ENCODE measurements around the gene DMD.

Gene DMD

DNA sequence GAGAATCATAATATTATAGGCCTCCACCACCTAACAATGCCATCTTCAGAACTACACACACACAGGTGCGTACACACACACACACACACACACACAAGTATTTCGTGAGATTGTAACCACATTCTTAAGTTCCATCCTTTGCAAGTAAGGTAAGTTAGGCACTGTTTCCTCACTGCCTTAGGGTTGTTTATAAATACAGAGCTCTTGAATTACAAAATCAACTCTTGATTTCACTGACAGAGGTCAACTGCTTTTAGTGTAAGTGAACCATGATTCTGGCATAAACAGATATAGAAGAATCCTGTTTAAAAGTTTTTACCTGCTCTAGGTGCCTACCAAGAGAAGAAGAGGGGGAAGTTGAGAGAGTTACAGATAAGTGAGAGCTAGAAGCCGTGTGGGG lies 166.1 kb downstream of the DMD start:
- in situ Hi-C loops (cut with MboI; ENCODE audit: low sequenced_read_pairs): no loop called here

DNA sequence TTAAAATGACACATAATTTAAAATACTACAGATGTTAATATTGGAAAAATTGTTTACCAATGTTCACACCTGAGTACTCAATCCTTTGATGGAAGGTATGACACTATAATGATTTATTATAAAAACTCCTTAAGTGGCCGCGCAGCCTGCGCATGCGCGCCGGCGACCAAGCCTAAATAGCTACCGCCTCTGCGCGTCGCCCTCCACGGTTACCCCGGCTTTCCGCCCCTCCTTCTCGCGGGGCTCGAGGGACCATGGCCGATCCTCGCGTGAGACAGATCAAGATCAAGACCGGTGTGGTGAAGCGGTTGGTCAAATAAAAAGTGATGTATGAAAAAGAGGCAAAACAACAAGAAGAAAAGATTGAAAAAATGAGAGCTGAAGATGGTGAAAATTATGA lies 170.2 kb downstream of the DMD start:
- in situ Hi-C loops (cut with MboI; ENCODE audit: low sequenced_read_pairs): no loop called here

DNA sequence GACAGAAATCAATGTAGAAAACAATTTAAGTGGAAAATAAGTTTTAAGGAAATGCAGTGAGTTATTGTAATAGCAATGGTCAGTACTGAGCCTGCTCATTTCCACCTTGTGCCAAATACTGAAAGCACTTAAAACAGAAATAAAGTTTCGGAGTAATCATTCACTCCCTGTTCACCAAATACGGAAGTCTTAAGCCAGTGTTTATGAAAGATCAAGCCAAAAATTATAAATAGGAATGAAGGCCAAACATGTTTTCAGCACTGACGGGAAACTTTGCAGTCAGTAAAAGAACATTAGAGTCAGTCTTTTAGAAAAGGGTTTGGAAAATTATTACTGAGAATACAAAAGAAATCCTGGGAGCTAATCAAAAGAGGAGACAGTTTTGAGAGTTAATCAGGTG lies 178.6 kb downstream of the DMD start:
- in situ Hi-C loops (cut with MboI; ENCODE audit: low sequenced_read_pairs): no loop called here

DNA sequence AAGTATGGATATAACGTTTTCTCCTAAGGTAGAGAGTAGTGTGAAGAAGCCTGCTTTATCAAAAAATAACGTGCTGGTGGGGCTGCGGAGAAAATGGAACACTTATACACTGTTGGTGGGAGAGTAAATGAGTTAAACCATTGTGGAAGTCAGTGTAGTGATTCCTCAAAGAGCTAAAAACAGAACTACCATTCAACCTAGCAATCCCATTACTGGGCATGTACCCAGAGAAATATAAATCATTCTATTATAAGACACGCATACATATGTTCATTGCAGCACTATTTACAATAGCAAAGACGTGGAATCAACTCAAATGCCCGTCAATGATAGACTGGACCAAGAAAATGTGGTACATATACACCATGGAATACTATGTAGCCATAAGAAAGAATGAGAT lies 196.4 kb downstream of the DMD start:
- in situ Hi-C loops (cut with MboI; ENCODE audit: low sequenced_read_pairs): no loop called here

DNA sequence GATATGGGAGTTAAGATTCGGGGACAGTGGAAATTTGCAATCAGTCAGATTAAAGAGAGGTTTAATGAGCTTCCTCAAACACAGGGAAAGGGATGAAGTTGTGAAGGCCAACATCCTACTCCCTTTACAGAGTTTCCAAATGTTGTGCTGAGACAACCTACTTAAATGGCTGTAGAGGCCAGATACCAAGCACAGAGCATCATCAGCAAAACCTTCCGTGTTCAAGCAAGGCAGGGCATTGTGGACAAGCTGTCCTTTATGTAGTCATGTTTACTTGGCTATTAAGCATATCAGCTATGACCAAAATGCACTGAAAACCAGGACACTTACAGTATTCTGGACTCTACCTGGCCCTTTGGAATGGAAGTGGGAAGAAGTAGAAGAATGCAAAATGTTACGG lies 197.3 kb downstream of the DMD start:
- in situ Hi-C loops (cut with MboI; ENCODE audit: low sequenced_read_pairs): no loop called here

DNA sequence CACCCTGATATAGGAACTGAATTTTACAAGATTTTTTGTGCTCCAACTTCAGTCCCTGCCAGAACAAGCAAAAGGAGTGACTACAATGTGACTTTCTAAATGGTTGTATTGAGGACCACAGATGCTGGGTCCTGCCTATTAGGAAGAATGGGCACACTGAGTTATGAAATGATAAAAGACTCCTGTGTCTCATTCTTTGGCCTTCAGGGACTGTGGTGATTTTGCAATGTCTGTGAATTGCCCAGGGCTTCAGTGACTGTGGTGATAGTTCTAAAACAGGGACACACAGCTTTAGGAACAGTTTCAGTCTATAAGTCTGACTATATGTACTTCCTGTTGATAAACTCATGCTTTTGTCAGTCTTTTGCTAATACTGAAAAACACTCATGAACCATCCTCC lies 210.2 kb downstream of the DMD start:
- in situ Hi-C loops (cut with MboI; ENCODE audit: low sequenced_read_pairs): no loop called here

DNA sequence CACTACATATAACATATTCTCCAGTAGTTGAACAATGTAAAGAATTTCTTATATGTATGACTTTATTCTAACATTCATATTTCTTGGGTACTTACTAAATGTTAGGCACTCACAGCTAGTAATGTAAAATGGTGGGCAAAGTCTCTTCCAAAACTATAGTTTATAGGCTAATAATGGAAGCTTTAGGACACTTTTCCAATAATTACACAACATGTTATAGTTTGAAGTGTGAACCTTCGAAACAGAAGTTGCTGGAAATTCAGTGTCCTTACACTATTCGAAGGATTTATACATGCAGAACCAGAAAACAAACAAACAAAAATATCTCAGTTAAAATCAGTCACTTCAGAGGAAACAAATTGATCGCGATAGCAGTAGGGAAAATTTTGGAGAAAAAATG lies 212.6 kb downstream of the DMD start:
- in situ Hi-C loops (cut with MboI; ENCODE audit: low sequenced_read_pairs): no loop called here

DNA sequence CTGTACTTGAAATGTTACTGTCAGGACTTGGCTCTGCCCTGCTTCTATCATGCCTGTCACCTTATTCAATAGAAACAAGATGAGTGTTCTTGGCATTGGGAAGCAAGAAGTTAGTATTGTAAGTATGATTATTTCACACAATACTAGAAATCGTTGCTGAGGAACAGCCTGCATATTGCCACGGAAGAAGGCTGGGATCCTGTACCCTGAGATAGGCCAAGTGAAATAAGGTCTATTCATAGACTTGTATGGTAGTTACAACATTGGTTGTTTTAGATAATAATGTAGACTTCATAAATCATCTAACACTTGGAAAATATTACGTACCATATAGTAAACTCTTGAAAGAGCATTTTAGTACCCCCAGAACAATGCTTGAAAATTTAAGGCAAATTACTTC lies 215.9 kb downstream of the DMD start:
- in situ Hi-C loops (cut with MboI; ENCODE audit: low sequenced_read_pairs): no loop called here

DNA sequence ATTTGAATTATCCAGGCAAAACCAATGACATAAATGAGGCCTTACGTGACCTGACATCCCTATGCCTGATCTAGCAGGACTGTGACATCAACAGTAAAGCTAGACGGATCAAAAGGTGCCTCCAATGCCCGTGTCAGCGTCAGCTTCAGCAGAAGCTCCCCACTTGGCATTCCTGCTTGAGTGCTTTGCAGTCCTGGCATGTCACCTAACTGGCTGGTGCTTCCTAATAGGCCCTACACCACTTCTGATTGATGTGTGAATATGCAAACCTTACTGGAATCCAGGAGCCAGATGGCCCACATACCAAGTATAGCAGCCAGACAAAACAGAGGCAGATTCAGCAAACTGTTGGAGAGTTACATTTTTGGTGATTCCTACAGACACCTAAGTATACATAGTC lies 224.2 kb downstream of the DMD start:
- in situ Hi-C loops (cut with MboI; ENCODE audit: low sequenced_read_pairs): no loop called here

DNA sequence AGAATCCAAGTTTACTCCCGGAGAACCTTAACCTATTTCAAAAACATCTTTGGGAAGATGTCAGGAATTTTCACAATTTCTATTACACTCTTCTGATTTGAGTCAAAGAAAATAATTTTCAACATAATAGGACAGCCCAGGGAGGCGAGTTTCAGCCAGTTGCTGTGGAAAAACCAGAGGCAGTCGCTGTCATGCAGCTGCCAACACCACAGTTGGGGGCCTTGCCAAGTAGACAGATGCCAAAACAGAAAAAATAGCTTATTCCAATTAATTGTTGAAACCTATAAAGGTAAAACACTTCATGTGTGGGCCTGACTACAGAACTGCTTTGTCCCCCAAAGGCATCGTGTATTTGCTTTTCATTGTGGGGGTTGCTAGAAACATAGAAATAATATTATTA lies 225.8 kb downstream of the DMD start:
- in situ Hi-C loops (cut with MboI; ENCODE audit: low sequenced_read_pairs): no loop called here

DNA sequence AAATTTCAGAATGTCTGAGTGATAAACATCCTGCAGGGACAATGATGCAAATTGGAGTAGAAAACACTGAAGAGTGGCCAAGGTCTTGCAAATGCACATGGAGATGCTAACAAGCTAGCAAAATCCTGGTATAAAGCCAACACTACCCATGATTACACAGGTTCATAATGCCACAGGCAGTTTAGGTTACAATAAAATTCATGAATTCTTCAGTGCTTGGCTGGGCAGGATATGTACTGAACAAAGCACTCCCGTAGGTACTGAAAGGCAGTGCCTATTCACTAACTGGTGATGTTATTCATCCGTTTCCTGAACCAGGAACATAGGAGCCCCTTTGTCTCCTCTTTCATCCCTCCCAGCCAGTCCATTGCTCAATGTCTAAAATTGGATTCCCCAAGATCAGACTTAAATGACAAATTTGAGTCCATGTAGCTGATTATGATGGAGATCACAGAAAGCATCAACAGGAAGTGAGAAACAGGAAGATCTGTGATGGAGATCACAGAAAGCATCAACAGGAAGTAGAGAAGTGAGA lies 244.5 kb downstream of the DMD start:
- in situ Hi-C loops (cut with MboI; ENCODE audit: low sequenced_read_pairs): no loop called here

DNA sequence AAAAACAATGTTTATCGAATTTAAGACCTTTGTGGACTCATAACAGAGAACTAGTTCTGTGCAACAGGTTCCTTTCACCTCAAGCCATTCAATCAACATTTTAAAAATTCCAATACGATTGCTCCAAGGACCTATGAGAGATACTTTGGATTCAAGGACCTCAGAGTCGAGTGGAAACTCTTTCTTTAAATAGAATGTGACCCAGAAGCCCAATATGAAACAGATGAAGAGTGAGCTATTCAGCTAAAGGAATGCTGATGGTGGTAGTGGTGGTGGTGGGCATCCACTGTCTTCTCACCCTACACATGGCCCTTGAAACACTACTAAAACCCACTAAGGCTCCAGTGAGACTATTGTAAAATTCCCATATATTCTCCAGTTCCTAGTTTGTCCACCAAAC lies 257.2 kb downstream of the DMD start:
- in situ Hi-C loops (cut with MboI; ENCODE audit: low sequenced_read_pairs): no loop called here

DNA sequence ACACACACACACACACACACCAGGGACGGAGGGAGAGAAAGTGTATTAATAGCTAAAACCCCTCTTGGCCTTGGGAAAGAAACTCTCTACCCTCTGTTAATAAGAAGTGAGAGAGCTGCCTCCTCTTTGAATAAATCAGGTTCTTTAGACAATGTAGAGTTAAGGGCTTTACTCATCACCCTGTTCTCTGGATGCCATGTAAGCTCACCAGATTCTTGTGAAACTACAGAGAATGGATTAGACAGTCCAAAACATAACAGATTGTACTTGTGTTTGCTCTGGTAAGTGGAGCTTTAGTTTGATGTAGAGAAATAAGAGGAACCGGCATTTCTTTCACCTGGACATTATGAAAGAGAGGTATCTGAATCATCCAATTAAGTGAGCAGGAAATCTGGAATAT lies 263.2 kb downstream of the DMD start:
- in situ Hi-C loops (cut with MboI; ENCODE audit: low sequenced_read_pairs): no loop called here

DNA sequence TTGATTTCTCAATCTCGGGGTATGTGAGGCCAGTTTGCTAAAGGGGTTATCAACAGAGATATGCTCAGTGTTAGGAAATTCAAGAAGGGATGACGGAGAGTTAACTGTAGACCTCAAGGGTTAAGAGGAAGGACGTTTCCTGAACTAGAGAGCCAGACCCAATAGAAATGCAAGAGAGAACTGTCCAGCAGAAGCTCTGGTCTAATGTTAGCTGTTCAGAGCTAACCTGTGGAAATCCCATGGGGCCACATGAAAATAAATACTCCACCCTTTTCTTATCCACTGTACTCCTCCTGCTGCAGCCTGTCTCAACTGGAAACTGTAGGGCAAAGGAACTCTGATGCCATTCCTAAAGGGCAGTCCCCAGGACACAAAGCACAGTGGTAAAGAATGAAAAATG lies 274.3 kb downstream of the DMD start:
- in situ Hi-C loops (cut with MboI; ENCODE audit: low sequenced_read_pairs): no loop called here

DNA sequence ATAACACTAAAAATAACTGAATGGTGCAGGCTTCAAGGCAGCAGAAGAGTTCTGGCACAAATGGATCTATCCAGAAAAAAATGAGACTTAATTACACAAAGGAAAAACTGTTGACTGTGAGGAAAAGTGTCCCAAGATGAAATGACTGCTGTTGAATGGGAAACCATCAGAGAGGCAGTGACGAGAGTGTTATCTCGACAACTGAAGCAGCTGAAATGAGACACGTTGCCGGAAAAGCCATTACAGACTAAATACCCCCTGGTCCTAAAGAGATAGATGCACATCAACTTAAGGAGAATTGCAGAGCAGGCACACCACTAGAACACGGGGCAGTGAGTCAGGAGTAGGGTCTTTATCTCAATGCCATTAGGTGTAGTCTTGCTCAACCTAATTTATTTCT lies 277.8 kb downstream of the DMD start:
- in situ Hi-C loops (cut with MboI; ENCODE audit: low sequenced_read_pairs): no loop called here

DNA sequence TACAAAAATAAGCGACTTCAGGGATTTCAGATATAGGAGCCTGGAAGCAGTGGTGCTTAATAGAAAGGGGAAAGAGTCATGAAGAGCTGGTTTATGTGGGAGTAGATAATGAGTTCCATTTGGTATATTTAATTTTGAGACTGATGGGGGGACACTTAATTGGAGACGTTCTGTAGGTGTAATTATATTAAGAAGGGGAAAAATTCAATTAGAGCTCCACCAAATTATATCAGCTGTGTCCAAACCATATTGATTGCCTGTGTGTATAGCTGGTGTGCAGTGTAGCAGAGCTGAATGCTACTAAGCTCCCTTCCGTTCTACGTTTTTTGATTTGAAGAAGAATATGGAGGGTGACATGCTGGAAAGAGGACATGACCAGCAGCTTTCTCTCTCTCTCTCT lies 282.3 kb downstream of the DMD start:
- in situ Hi-C loops (cut with MboI; ENCODE audit: low sequenced_read_pairs): no loop called here

DNA sequence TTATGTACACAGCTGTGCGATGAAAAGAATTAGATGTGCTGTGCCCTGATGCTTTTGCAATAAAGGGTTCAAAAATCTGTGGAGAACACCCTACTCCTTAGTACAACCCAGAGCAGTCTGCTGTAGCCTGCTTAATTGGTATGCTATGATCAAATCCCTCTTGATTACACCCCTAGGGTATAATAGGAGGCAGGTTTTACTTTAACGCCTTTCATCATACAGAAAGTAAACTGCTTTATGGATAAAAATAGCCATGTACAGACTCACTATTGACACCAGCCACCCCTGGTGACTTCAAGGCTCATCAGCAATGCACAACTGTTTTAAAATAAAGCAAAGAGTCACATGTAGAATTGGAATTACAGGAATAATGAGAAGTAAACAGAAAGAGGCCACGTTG lies 315.3 kb downstream of the DMD start:
- in situ Hi-C loops (cut with MboI; ENCODE audit: low sequenced_read_pairs): no loop called here

DNA sequence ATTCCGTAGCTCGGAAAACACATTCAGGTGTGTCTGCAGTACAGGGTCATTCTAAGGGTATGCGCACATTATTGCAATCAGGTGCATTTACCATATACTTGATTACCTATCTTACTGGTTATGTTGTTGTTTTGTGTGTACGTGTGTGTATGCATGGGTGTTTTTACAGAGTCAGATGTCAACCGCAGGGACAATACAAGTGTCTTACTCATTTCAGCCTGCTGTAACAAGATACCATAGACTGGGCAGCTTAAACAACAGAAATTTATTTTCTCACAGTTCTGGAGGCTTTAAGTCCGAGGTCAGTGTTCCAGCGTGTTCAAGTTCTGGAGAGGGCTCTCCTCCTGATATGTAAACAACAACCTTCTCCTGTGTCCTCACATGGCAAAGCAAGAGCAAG lies 316.7 kb downstream of the DMD start:
- in situ Hi-C loops (cut with MboI; ENCODE audit: low sequenced_read_pairs): no loop called here

DNA sequence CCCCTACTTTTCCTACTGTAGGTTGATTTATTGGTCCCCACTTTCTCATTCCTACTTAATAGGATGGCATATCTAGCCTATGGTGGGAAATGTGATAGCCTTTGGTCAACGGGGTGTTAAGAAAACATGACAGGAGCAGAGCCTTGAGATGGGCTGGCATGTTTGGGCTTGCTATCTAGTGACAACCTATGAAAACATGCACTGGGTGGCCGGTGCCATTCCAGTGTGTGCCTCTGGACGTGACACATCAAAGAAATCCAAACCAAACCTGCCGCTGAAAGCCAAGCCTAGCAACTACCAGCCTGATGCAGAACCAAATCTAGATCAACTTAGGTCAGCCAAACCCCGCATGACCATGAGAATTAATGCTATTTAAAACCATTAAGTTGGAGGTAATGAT lies 317.6 kb downstream of the DMD start:
- in situ Hi-C loops (cut with MboI; ENCODE audit: low sequenced_read_pairs): no loop called here

DNA sequence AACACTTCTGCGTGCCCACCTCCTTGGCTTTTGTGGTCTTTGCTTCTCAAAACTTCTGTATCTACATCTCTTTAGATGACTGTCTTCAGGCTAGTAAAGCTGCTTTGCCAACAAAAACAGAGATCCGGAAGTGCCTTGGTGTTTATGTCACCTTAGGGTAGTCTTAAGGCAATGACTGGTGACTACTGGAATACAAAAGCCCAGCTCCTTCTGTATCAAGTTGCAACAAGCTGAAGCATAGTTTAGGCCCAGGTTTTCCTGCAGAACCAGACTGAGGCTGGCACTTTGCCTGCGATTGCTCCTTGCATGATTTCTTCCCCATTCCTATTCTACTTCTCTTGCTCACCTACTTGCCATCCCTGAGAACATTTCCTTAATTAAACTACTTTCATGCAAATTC lies 333.8 kb downstream of the DMD start:
- in situ Hi-C loops (cut with MboI; ENCODE audit: low sequenced_read_pairs): no loop called here

DNA sequence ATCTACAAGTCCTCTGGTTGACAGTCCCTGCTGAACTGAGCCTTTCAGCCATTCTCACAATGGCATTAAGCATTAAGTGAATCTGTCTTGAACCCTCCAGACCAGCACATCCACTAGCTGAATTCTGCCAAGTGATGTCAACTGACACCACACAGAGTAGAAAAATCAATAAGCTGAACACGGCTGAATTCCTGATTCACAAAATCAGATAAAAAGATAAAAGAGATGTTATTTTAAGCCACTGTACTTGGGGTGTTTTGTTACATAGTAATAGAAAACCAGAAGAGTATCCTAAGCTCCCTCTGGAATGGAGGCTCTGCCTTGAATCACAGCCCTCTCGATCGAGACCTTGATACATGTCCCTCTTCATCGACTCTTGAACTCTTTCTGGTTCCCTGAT lies 336.5 kb downstream of the DMD start:
- in situ Hi-C loops (cut with MboI; ENCODE audit: low sequenced_read_pairs): no loop called here

DNA sequence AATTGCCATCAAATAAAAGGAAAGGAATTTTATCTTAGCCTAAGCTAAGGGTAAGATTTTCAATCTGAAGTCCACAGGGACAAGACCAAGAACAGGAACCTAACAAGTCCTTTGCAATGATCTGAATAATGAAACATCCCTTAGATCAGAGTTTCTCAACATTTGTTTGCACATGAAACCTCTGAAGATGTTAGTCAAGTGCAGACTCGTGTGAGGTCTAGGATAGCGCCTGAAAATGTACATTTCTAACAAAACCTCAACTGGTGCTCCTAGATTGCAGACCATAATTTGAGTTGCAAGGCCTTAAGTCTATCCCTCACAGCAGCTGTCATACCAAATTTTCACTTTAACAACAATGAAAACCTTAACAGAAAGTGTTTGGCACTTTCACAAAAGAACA lies 337.6 kb downstream of the DMD start:
- in situ Hi-C loops (cut with MboI; ENCODE audit: low sequenced_read_pairs): no loop called here

DNA sequence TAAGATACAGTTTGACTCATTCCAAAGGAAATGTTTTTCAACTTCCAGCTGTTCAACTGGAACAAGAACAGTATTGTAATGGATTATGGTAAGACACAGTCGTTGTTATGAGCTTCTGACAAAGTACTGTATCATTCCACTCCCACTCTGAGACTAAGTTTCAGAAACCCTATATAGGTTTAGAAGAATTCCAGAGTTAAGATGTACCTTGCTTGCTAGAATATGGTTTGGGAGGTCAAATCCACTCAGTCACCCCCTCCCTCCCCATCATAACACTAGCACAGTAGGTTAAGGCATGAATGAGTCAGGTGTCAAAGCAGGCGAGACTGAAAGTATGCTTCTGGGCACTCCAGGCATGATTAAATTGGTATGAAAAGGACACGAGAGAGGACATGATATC lies 339.7 kb downstream of the DMD start:
- in situ Hi-C loops (cut with MboI; ENCODE audit: low sequenced_read_pairs): no loop called here

DNA sequence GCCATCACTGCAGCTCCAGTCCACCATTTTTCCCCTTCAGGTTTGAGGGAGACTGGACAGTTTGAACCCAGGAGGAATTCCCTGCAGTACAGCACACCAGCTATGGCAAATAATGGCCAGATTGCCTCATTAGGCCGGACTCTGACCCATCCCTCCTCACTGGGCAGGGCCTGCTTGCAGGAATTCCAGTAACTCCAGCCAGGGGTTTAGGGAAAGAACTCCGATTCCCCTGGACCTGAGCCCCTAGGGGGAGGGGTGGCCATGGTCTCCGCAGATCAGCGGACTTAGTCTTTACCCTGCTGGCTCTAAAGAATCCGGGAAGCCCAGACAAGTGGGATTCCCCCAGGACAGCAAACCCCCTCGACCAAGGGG lies 342.8 kb downstream of the DMD start:
- in situ Hi-C loops (cut with MboI; ENCODE audit: low sequenced_read_pairs): no loop called here

Data from hTERT RPE-1 (cell line).